ENCODE data around the gene SPATA17.

DNA sequence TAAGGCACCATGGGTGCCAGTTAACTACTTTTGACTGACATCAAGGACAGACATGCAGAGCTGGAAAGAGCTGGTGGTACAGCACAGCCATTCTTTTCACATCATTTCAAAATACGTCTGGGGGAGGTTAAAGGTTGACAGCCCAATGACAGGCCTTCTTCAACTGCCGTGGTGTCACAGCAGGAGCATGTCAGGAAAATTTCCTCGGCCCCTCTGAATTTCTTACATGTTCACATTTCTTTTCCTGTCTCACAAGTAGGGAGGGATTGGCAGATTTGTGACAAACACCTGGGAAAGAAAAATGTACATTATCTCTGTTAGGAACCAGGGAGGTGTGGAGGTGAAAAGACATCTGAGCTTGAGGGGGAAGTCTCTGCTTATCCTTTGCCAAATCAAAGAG, 279.1 kb downstream of the SPATA17 start:
- TF ChIP-seq, protein P1, sequence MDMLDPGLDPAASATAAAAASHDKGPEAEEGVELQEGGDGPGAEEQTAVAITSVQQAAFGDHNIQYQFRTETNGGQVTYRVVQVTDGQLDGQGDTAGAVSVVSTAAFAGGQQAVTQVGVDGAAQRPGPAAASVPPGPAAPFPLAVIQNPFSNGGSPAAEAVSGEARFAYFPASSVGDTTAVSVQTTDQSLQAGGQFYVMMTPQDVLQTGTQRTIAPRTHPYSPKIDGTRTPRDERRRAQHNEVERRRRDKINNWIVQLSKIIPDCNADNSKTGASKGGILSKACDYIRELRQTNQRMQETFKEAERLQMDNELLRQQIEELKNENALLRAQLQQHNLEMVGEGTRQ (IDR thresholded peaks at IDR 0.05; ENCODE audit: low read length): no peak
- TF ChIP-seq BRCA1 (IDR thresholded peaks at IDR 0.05; ENCODE audit: low read depth, low read length) (no peak), GABPA (IDR thresholded peaks at IDR 0.05; ENCODE audit: borderline replicate concordance, insufficient read depth, low read length) (no peak), EP300 (IDR thresholded peaks at IDR 0.05; ENCODE audit: borderline replicate concordance in 1 of 2, low read depth in 2 of 2, low read length in 2 of 2) (no peak), POLR2A (IDR thresholded peaks at IDR 0.05; ENCODE audit: control extremely low read depth in 1 of 2, low read depth in 2 of 2, low read length in 2 of 2) (no peak), EZH2 (IDR thresholded peaks at IDR 0.05; ENCODE audit: low read depth, low read length, severe bottlenecking) (no peak), SIN3A (conservative IDR thresholded peaks at IDR 0.05 in 1 of 2, IDR thresholded peaks at IDR 0.05 in 1 of 2; ENCODE audit: low read depth in 1 of 2, low read length in 2 of 2) (no peak), KDM4A (IDR thresholded peaks at IDR 0.05; ENCODE audit: low read depth, low read length, severe bottlenecking) (no peak), TAF1 (IDR thresholded peaks at IDR 0.05; ENCODE audit: low read depth, low read length) (no peak)
- TF ChIP-seq, protein P2, sequence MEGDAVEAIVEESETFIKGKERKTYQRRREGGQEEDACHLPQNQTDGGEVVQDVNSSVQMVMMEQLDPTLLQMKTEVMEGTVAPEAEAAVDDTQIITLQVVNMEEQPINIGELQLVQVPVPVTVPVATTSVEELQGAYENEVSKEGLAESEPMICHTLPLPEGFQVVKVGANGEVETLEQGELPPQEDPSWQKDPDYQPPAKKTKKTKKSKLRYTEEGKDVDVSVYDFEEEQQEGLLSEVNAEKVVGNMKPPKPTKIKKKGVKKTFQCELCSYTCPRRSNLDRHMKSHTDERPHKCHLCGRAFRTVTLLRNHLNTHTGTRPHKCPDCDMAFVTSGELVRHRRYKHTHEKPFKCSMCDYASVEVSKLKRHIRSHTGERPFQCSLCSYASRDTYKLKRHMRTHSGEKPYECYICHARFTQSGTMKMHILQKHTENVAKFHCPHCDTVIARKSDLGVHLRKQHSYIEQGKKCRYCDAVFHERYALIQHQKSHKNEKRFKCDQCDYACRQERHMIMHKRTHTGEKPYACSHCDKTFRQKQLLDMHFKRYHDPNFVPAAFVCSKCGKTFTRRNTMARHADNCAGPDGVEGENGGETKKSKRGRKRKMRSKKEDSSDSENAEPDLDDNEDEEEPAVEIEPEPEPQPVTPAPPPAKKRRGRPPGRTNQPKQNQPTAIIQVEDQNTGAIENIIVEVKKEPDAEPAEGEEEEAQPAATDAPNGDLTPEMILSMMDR (IDR thresholded peaks at IDR 0.05; ENCODE audit: control extremely low read depth in 1 of 3, insufficient read depth in 1 of 3, low read depth in 1 of 3, low read length in 3 of 3): no peak
- TF ChIP-seq, protein P3, sequence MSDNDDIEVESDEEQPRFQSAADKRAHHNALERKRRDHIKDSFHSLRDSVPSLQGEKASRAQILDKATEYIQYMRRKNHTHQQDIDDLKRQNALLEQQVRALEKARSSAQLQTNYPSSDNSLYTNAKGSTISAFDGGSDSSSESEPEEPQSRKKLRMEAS (IDR thresholded peaks at IDR 0.05): no peak
- TF ChIP-seq, protein P4, sequence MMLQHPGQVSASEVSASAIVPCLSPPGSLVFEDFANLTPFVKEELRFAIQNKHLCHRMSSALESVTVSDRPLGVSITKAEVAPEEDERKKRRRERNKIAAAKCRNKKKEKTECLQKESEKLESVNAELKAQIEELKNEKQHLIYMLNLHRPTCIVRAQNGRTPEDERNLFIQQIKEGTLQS (IDR thresholded peaks at IDR 0.05; ENCODE audit: insufficient read depth, low read depth, low read length): no peak

Data from H1 (cell line).